ENCODE measurements around the gene DENND4C. TPM values are rescaled to one million over a fixed set of nuclear protein-coding genes. Genes with fewer than 3 reads are reported as not detected.
"Not testable (repeated sequence)": the region's sequence is repeated elsewhere in the genome, so short reads cannot be mapped to it uniquely, and the experiment has no call there.

Gene DENND4C
- total RNA-seq, 1 experiment from 2014 or later: 22.6 TPM

DNA sequence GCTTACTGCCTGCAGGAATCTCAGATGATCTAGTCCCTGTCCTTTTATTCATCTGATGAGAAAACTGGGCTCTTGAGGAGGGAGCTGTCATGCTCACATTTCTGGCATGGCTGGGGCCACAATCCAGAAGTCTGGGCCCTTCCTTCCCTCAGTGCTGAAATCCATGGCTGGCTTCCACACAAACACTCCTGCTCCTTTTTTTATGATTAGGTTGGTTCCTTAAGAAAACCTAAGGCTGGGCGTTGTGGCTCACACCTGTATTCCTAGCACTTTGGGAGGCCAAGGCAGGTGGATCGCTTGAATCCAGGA, 179.7 kb downstream of the DENND4C start (continued):
- TF ChIP-seq FOXP4 (CRISPR knock-in tag; IDR thresholded peaks at IDR 0.05): no peak

DNA sequence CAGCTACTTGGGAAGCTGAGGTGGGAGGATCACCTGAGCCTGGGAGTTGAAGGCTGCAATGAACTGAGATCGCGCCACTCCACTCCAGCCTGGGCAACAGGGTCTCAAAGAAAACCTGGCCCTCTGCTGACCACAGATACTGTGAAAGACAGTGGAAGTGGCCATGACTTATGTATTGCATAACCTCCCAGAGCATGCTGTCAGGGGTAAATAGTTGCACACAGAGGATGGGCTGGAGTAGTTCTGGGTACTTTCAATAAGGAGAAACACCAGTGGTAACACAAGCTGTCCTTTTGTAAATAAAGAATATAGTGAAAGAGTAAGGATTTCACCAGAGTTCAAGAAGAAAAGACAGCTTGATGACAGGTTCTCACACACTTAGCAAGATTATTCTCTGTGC, 180.1 kb downstream of the DENND4C start:
- H3K4me1 Mint-ChIP-seq: peaks cover 29% of the 10 kb centered on the region

GRCh38 chr9:19411316-19411715, 180.8 kb downstream of the DENND4C start:
- POLR2A ChIA-PET: no interaction called here
- TF ChIP-seq NFATC4 (CRISPR knock-in tag; IDR thresholded peaks at IDR 0.05) (no peak), ATF1 (CRISPR knock-in tag; IDR thresholded peaks at IDR 0.05) (no peak), SP1 (CRISPR knock-in tag; conservative IDR thresholded peaks at IDR 0.05) (no peak), MXD4 (CRISPR knock-in tag; IDR thresholded peaks at IDR 0.05; ENCODE audit: borderline replicate concordance) (no peak), ZNF138 (CRISPR knock-in tag; conservative IDR thresholded peaks at IDR 0.05) (no peak), ZNF121 (CRISPR knock-in tag; IDR thresholded peaks at IDR 0.05) (no peak)
- no peak for DNase-seq (ENCODE audit: low spot score)
- Mint-ChIP-seq H3K9me3 (no peaks in the 10 kb centered on the region), H3K4me3 (no peak overlapping the region), H3K4me1 (peaks cover 29% of the 10 kb centered on the region), H3K27me3 (ENCODE audit: low read depth) (peaks cover 17% of the 10 kb centered on the region), H3K27ac (no peak overlapping the region), H3K36me3 (peaks cover 7% of the 10 kb centered on the region; the same call in 1 of the 2 replicates)
- CTCF ChIA-PET: interaction anchor here (1.0 to 3.8 kb wide), 2 partner anchors 46 to 53 kb away, joined by 3 to 19 read pairs; no protein-coding TSS in a partner anchor
- no peak for ATAC-seq

More for the DNA sequence above, 180.1 kb downstream of the DENND4C start:
- Mint-ChIP-seq H3K27ac (no peak overlapping the region), H3K27me3 (ENCODE audit: low read depth) (peaks cover 17% of the 10 kb centered on the region), H3K36me3 (peaks cover 7% of the 10 kb centered on the region; the same call in 1 of the 2 replicates), H3K4me3 (peak overlapping the region; percentile 98), H3K9me3 (no peaks in the 10 kb centered on the region)
- ATAC-seq: no peak
- CTCF ChIA-PET: interaction anchor here (1.0 to 3.8 kb wide), 2 partner anchors 47 to 54 kb away, joined by 3 to 19 read pairs; no protein-coding TSS in a partner anchor
- POLR2A ChIA-PET: no interaction called here
- TF ChIP-seq CREM (CRISPR knock-in tag; IDR thresholded peaks at IDR 0.05): no peak
- TF ChIP-seq NFE2L1 (CRISPR knock-in tag; IDR thresholded peaks at IDR 0.05): no peak
- TF ChIP-seq, protein P1, sequence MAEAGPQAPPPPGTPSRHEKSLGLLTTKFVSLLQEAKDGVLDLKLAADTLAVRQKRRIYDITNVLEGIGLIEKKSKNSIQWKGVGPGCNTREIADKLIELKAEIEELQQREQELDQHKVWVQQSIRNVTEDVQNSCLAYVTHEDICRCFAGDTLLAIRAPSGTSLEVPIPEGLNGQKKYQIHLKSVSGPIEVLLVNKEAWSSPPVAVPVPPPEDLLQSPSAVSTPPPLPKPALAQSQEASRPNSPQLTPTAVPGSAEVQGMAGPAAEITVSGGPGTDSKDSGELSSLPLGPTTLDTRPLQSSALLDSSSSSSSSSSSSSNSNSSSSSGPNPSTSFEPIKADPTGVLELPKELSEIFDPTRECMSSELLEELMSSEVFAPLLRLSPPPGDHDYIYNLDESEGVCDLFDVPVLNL (CRISPR knock-in tag; IDR thresholded peaks at IDR 0.05; ENCODE audit: borderline replicate concordance, low read depth): no peak
- TF ChIP-seq NR3C1 (CRISPR knock-in tag; conservative IDR thresholded peaks at IDR 0.05; ENCODE audit: low read depth): no peak
- TF ChIP-seq, protein P2, sequence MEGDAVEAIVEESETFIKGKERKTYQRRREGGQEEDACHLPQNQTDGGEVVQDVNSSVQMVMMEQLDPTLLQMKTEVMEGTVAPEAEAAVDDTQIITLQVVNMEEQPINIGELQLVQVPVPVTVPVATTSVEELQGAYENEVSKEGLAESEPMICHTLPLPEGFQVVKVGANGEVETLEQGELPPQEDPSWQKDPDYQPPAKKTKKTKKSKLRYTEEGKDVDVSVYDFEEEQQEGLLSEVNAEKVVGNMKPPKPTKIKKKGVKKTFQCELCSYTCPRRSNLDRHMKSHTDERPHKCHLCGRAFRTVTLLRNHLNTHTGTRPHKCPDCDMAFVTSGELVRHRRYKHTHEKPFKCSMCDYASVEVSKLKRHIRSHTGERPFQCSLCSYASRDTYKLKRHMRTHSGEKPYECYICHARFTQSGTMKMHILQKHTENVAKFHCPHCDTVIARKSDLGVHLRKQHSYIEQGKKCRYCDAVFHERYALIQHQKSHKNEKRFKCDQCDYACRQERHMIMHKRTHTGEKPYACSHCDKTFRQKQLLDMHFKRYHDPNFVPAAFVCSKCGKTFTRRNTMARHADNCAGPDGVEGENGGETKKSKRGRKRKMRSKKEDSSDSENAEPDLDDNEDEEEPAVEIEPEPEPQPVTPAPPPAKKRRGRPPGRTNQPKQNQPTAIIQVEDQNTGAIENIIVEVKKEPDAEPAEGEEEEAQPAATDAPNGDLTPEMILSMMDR (IDR thresholded peaks at IDR 0.05): no peak
- DNase-seq (ENCODE audit: low spot score): no peak

DNA sequence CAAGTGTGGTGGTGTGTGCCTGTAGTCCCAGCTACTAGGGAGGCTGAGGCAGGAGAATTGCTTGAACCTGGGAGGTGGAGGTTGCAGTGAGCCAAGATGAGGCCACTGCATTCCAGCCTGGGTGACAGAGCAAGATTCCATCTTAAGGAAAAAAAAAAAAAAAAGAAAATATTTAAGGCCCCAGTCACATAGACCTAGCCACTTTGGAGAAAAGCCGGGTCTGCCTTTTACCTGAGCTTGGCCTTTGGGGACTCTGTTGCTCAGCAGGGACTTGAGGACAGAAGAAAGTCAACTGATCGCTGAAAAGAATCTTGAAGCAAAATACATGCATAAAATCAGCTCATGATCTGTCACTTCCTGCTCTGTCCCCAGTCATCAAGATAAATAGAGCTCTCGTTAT, 183.0 kb downstream of the DENND4C start:
- H3K27ac Mint-ChIP-seq; POLR2A ChIA-PET; H3K27me3 Mint-ChIP-seq (ENCODE audit: low read depth); ATAC-seq; H3K9me3 Mint-ChIP-seq; H3K4me3 Mint-ChIP-seq; DNase-seq (ENCODE audit: low spot score): not testable (repeated sequence)
- CTCF ChIA-PET: interaction anchor here (0.6 to 2.8 kb wide), 5 partner anchors 10 to 365 kb away, joined by 3 to 13 read pairs (median 4); partner anchors contain the start of gene RRAGA
- Mint-ChIP-seq H3K4me1 (peaks cover 25% of the 10 kb centered on the region), H3K36me3 (peaks cover 25% of the 10 kb centered on the region)

- Mint-ChIP-seq H3K4me1 (peaks cover 13% of the 10 kb centered on the region), H3K27ac (no peak overlapping the region), H3K4me3 (no peak overlapping the region), H3K36me3 (peaks cover 27% of the 10 kb centered on the region), H3K9me3 (peaks cover 10% of the 10 kb centered on the region), H3K27me3 (ENCODE audit: low read depth) (no peaks in the 10 kb centered on the region)
- DNase-seq (ENCODE audit: low spot score) (no peak), ATAC-seq (no peak)
- CTCF ChIA-PET: no interaction called here
- POLR2A ChIA-PET: no interaction called here
- TF ChIP-seq ERG (CRISPR knock-in tag; IDR thresholded peaks at IDR 0.05) (no peak), TEAD1 (CRISPR knock-in tag; IDR thresholded peaks at IDR 0.05) (no peak), ATF3 (CRISPR knock-in tag; conservative IDR thresholded peaks at IDR 0.05) (no peak), RELA (CRISPR knock-in tag; IDR thresholded peaks at IDR 0.05; ENCODE audit: borderline replicate concordance) (no peak), SMAD4 (CRISPR knock-in tag; IDR thresholded peaks at IDR 0.05) (no peak)
- TF ChIP-seq, protein P3, sequence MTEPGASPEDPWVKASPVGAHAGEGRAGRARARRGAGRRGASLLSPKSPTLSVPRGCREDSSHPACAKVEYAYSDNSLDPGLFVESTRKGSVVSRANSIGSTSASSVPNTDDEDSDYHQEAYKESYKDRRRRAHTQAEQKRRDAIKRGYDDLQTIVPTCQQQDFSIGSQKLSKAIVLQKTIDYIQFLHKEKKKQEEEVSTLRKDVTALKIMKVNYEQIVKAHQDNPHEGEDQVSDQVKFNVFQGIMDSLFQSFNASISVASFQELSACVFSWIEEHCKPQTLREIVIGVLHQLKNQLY (CRISPR knock-in tag; IDR thresholded peaks at IDR 0.05): no peak
- TF ChIP-seq, protein P4, sequence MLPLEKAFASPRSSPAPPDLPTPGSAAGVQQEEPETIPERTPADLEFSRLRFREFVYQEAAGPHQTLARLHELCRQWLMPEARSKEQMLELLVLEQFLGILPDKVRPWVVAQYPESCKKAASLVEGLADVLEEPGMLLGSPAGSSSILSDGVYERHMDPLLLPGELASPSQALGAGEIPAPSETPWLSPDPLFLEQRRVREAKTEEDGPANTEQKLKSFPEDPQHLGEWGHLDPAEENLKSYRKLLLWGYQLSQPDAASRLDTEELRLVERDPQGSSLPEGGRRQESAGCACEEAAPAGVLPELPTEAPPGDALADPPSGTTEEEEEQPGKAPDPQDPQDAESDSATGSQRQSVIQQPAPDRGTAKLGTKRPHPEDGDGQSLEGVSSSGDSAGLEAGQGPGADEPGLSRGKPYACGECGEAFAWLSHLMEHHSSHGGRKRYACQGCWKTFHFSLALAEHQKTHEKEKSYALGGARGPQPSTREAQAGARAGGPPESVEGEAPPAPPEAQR (CRISPR knock-in tag; IDR thresholded peaks at IDR 0.05): no peak
Measured at GRCh38 chr9:19416143-19416542, 185.7 kb downstream of the DENND4C start.

Measured in WTC11 (cell line).